ENCODE measurements around the gene NUFIP1. TPM values are rescaled to one million over a fixed set of nuclear protein-coding genes. Genes with fewer than 3 reads are reported as not detected.
"Not testable (repeated sequence)": the region's sequence is repeated elsewhere in the genome, so short reads cannot be mapped to it uniquely, and the experiment has no call there.

Gene NUFIP1
- total RNA-seq, 4 donors from 2014 or later = 0.88 to 4.0 (median 3.7) TPM

DNA sequence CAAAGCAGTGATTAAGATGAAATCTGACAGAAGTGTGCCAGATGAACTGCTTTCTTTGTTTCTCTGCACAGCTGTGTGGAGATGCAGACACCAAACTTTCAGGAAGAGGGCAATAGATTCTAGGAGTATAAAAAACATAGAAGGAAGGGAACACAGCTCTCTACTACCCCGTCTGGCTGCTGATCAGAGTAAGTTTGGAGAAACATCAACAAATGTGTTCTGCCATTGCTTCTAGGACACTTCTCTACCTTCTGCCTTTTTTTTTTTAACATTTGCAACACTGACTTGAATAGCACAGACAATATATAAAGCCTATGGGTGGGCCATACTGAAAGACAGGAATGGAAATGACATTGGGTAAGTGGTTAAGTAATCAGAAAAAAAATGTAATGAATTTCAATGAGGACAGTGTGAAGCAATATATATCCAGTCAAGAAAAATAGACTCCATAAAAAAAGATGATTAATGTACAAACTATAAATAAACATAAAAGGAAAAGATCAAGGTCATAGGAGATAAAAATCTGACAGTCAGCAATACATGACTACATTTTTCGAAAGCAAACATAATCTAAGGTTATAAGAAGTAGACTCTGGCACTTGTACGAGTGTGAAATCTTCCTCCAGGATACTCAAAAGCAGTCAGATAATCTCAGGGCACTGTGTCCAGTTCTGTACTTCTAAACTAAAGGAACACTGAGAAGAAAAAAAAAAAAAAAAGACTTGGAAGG, 21.4 kb downstream of the NUFIP1 start:
- intact Hi-C loops (cut with DNase I; ENCODE audit: low total_unique reads) = no loop called here
- DNase-seq (ENCODE audit: low spot score in 2 of 2) = no peak
- 59 to 65% methylated on average over 3 of the region's 3 CpGs for WGBS, 2 donors

DNA sequence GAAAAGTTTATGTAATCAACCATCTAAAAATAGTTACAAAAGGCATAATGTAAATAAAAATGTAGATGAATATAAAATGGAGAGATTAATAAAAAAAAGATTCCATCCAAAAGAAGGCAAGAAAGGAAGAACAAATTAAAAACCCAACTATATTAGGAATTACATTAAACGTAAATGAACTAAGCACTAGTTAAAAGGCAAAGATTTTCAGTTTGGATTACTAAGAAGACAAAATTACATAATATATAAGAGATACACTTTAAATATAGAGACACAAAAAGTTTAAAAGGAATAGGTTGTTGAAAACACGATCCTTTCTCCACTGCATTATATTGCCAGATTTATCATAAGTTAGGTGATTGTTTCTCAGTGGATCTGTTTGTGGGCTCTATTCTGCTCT, 27.3 kb downstream of the NUFIP1 start:
- 94 to 97% methylated on average over 2 of the region's 2 CpGs for WGBS, 2 donors
- intact Hi-C loops (cut with DNase I; ENCODE audit: low total_unique reads) = no loop called here
- TF ChIP-seq POLR2A (IDR thresholded peaks at IDR 0.05) = no peak
- TF ChIP-seq, protein P1, sequence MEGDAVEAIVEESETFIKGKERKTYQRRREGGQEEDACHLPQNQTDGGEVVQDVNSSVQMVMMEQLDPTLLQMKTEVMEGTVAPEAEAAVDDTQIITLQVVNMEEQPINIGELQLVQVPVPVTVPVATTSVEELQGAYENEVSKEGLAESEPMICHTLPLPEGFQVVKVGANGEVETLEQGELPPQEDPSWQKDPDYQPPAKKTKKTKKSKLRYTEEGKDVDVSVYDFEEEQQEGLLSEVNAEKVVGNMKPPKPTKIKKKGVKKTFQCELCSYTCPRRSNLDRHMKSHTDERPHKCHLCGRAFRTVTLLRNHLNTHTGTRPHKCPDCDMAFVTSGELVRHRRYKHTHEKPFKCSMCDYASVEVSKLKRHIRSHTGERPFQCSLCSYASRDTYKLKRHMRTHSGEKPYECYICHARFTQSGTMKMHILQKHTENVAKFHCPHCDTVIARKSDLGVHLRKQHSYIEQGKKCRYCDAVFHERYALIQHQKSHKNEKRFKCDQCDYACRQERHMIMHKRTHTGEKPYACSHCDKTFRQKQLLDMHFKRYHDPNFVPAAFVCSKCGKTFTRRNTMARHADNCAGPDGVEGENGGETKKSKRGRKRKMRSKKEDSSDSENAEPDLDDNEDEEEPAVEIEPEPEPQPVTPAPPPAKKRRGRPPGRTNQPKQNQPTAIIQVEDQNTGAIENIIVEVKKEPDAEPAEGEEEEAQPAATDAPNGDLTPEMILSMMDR (IDR thresholded peaks at IDR 0.05) = no peak
- no peak for DNase-seq (ENCODE audit: low spot score in 2 of 2)
- no peak overlapping the region for H3K4me3 ChIP-seq (ENCODE audit: low read depth, poor library complexity, severe bottlenecking)

More for the DNA sequence above, 21.4 kb downstream of the NUFIP1 start:
- H3K4me3 ChIP-seq (ENCODE audit: low read depth, poor library complexity, severe bottlenecking) = no peak overlapping the region
- no peak for TF ChIP-seq POLR2A (IDR thresholded peaks at IDR 0.05)
- TF ChIP-seq, protein P1 (IDR thresholded peaks at IDR 0.05) = no peak

DNA sequence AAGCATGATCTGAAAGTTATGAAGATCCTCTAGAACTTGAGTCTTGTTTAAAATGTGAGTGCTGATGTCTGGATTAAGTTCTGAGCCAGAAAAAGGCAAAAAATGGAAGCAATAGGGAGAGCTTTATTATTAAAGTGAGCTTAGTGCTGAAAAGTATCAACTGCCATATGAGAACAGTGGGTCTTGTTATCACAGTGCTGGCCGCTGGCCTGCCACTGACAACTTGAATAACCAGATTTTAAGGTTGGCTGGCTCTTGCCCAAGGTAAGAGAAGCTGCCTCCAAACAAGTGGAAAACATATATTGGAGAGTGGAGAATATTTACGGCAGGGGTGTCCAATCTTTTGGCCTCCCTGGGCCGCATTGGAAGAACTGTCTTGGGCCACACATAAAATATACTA, 33.9 kb downstream of the NUFIP1 start:
- intact Hi-C loops (cut with DNase I; ENCODE audit: low total_unique reads) = no loop called here
- no peak for TF ChIP-seq POLR2A (IDR thresholded peaks at IDR 0.05)
- TF ChIP-seq, protein P1 (IDR thresholded peaks at IDR 0.05) = no peak
- DNase-seq (ENCODE audit: low spot score in 2 of 2) = peak in 1 of 2 donors; percentile 24
- WGBS, 2 donors = 61 to 70% methylated on average over 3 of the region's 3 CpGs
- H3K4me3 ChIP-seq (ENCODE audit: low read depth, poor library complexity, severe bottlenecking) = no peak overlapping the region

DNA sequence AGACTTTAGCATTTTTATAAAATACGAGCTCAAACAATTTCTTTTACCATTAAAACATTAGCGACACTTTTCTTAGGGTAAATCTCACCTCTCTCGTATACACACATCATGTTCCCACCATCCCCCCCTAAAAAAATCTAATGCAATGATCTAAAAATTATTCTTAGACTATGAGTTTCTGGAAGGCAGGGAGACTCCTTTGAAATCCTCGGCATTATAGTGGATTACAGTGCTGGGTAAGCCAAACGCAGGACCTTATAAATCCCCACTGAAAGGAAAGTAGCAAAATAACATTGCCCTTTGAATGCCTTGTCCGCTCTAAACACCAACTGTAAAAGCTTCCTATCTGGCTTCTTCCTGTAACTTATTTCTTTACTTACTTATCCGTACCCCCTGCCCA, 35.0 kb downstream of the NUFIP1 start:
- 96 to 97% methylated on average over 7 of the region's 7 CpGs for WGBS, 2 donors
- no peak for TF ChIP-seq POLR2A (IDR thresholded peaks at IDR 0.05)
- TF ChIP-seq, protein P1 (IDR thresholded peaks at IDR 0.05) = no peak
- intact Hi-C loops (cut with DNase I; ENCODE audit: low total_unique reads) = no loop called here
- no peak overlapping the region for H3K4me3 ChIP-seq (ENCODE audit: low read depth, poor library complexity, severe bottlenecking)
- no peak for DNase-seq (ENCODE audit: low spot score in 2 of 2)

DNA sequence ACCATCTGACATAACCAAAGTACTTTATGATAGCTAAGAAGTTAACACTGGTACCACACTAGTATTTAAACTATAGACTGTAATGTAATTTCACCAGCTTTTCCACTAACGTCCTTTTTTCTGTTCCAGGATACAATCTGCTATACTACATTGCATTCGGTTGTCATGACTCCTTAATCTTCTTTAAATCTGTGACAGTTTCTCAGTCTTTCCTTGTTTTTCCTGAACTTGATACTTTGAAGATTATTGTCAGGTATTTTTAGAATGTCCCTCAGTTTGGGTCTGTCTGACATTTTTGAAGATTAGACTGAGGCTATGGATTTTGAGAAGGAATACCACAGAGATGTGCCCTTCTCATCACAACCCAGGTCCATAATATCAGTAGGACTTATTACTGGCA, 36.6 kb downstream of the NUFIP1 start:
- no peak overlapping the region for H3K4me3 ChIP-seq (ENCODE audit: low read depth, poor library complexity, severe bottlenecking)
- TF ChIP-seq POLR2A (IDR thresholded peaks at IDR 0.05) = no peak
- TF ChIP-seq, protein P1 (IDR thresholded peaks at IDR 0.05) = no peak
- WGBS, 2 donors = 91 to 95% methylated on average over 2 of the region's 2 CpGs
- intact Hi-C loops (cut with DNase I; ENCODE audit: low total_unique reads) = no loop called here
- no peak for DNase-seq (ENCODE audit: low spot score in 2 of 2)

DNA sequence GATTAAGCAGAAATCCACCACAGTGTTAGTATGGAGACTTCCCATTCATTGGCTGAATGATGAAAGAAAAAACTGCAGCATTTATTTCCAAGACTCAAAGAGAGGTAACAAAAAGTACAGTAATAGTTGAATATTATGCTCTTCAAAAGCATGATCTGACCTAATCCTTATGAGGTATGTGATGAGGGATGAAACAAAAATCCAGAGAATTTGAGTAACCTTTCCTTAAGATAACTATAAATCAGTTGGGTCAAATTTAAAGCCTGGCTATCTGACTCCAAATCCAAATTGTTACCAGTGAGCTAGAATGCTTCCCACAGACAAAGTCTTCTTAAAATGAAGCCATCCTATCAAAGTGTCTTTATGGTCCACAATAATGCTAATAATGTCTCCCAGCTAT, 38.1 kb downstream of the NUFIP1 start:
- no peak for DNase-seq (ENCODE audit: low spot score in 2 of 2)
- intact Hi-C loops (cut with DNase I; ENCODE audit: low total_unique reads) = no loop called here
- no peak overlapping the region for H3K4me3 ChIP-seq (ENCODE audit: low read depth, poor library complexity, severe bottlenecking)
- no peak for TF ChIP-seq POLR2A (IDR thresholded peaks at IDR 0.05)
- TF ChIP-seq, protein P1 (IDR thresholded peaks at IDR 0.05) = no peak

DNA sequence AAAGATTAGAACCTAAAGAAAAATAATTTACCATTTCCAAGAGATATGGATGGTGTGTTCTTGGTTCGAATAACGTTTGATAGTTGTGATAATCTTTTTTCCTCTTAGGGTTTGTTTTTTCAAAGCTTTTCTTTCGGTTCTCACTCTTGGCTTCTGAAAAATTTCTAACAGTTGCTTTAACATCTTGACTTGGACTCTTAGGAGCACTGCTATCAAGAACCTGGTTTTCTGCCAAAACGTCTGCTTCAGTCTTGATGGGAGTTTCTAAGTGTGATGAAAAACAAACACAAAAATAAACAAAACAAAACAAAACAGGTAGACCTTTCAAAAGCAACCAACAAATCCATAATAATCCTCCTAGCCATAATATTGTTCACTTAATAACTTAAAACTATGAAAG, 45.9 kb downstream of the NUFIP1 start:
- DNase-seq (ENCODE audit: low spot score in 2 of 2); H3K4me3 ChIP-seq (ENCODE audit: low read depth, poor library complexity, severe bottlenecking); intact Hi-C loops (cut with DNase I; ENCODE audit: low total_unique reads): not testable (repeated sequence)
- 66 to 73% methylated on average over 4 of the region's 4 CpGs for WGBS, 2 donors

Measured in lower leg skin (tissue), 4 donors.